Muscle layer of colon (tissue), 2 donors: ENCODE results near the gene ROR2.

Experiments used
- H3K27ac ChIP-seq: one replicate; pipeline ENCODE4 v1.7.0; 2013; ENCODE audit warnings: low read depth, mild to moderate bottlenecking, low read length, moderate library complexity
- H3K27me3 ChIP-seq, 2 donors: one replicate each; pipeline ENCODE4 v1.7.0; 2013; ENCODE audit warnings: low read length in 2 of 2, mild to moderate bottlenecking in 2 of 2; ENCODE audit not compliant: insufficient read depth in 2 of 2, control insufficient read depth in 1 of 2
- H3K36me3 ChIP-seq: one replicate; pipeline ENCODE4 v1.7.0; 2013; ENCODE audit warnings: mild to moderate bottlenecking, low read length; ENCODE audit not compliant: insufficient read depth
- H3K4me1 ChIP-seq: one replicate; pipeline ENCODE4 v1.7.0; 2013; ENCODE audit warnings: mild to moderate bottlenecking, low read length; ENCODE audit not compliant: insufficient read depth
- H3K4me3 ChIP-seq, 2 donors: one replicate each; pipeline ENCODE4 v1.7.0; 2013; ENCODE audit warnings: low read length in 2 of 2, low read depth in 1 of 2, mild to moderate bottlenecking in 1 of 2, moderate library complexity in 1 of 2
- H3K9ac ChIP-seq: one replicate; pipeline ENCODE4 v1.7.0; 2013; ENCODE audit warnings: low read length
- H3K9me3 ChIP-seq: one replicate; pipeline ENCODE4 v1.7.0; 2013; ENCODE audit warnings: mild to moderate bottlenecking, low read length
- donor health status: abdominal sarcoma.
- donor health status: Adenocarcinoma of cecum.

The ROR2 gene

GRCh38 chr9:91783411-91783810 lies 166.6 kb downstream of the ROR2 start:
- Histone ChIP-seq H3K27me3 (no peaks in the 10 kb centered on the region), H3K4me1 (peaks cover 41% of the 10 kb centered on the region), H3K27ac (peak overlapping the region; percentile 27), H3K36me3 (no peaks in the 10 kb centered on the region), H3K9ac (no peak overlapping the region), H3K4me3 (peak overlapping the region in 1 of 2 donors; percentile 39), H3K9me3 (no peaks in the 10 kb centered on the region)

- Histone ChIP-seq H3K9ac (no peak overlapping the region), H3K27me3 (no peaks in the 10 kb centered on the region), H3K27ac (peak overlapping the region; percentile 27), H3K36me3 (no peaks in the 10 kb centered on the region), H3K4me3 (no peak overlapping the region), H3K4me1 (peaks cover 46% of the 10 kb centered on the region), H3K9me3 (no peaks in the 10 kb centered on the region)
Measured at GRCh38 chr9:91782708-91783214, 167.3 kb downstream of the ROR2 start.

- no peaks in the 10 kb centered on the region for H3K9me3 ChIP-seq
- H3K36me3 ChIP-seq, result no peaks in the 10 kb centered on the region
- peaks cover 54% of the 10 kb centered on the region for H3K4me1 ChIP-seq
- no peak overlapping the region for H3K9ac ChIP-seq
- H3K27ac ChIP-seq, result peak overlapping the region; percentile 48
- H3K27me3 ChIP-seq, result no peaks in the 10 kb centered on the region
- H3K4me3 ChIP-seq, result no peak overlapping the region
Measured at GRCh38 chr9:91781906-91782305, 168.1 kb downstream of the ROR2 start.

- H3K36me3 ChIP-seq, result no peaks in the 10 kb centered on the region
- H3K27ac ChIP-seq, result no peak overlapping the region
- H3K9me3 ChIP-seq, result no peaks in the 10 kb centered on the region
- no peaks in the 10 kb centered on the region for H3K27me3 ChIP-seq
- no peak overlapping the region for H3K4me3 ChIP-seq
- H3K4me1 ChIP-seq, result peaks cover 62% of the 10 kb centered on the region
- H3K9ac ChIP-seq, result no peak overlapping the region
Measured at GRCh38 chr9:91781116-91781515, 168.9 kb downstream of the ROR2 start.

- Histone ChIP-seq H3K36me3 (no peaks in the 10 kb centered on the region), H3K27me3 (no peaks in the 10 kb centered on the region), H3K4me1 (peaks cover 64% of the 10 kb centered on the region), H3K27ac (no peak overlapping the region), H3K9ac (no peak overlapping the region), H3K4me3 (no peak overlapping the region), H3K9me3 (no peaks in the 10 kb centered on the region)
Measured at GRCh38 chr9:91778031-91778430, 172.0 kb downstream of the ROR2 start.

- Histone ChIP-seq H3K9me3 (no peaks in the 10 kb centered on the region), H3K27me3 (no peaks in the 10 kb centered on the region), H3K27ac (no peak overlapping the region), H3K4me3 (no peak overlapping the region), H3K9ac (no peak overlapping the region), H3K4me1 (peaks cover 65% of the 10 kb centered on the region), H3K36me3 (no peaks in the 10 kb centered on the region)
Measured at GRCh38 chr9:91777292-91777830, 172.7 kb downstream of the ROR2 start.

GRCh38 chr9:91776409-91777291 lies 173.4 kb downstream of the ROR2 start:
- Histone ChIP-seq H3K36me3 (no peaks in the 10 kb centered on the region), H3K27me3 (no peaks in the 10 kb centered on the region), H3K9ac (no peak overlapping the region), H3K4me1 (peaks cover 67% of the 10 kb centered on the region), H3K4me3 (no peak overlapping the region), H3K27ac (no peak overlapping the region), H3K9me3 (no peaks in the 10 kb centered on the region)

- H3K4me1 ChIP-seq, result peaks cover 76% of the 10 kb centered on the region
- H3K27me3 ChIP-seq, result no peaks in the 10 kb centered on the region
Measured at GRCh38 chr9:91775708-91776028, 174.4 kb downstream of the ROR2 start.

GRCh38 chr9:91775011-91775707 lies 174.9 kb downstream of the ROR2 start:
- Histone ChIP-seq H3K36me3 (no peaks in the 10 kb centered on the region), H3K27me3 (no peaks in the 10 kb centered on the region), H3K4me1 (peaks cover 81% of the 10 kb centered on the region), H3K4me3 (no peak overlapping the region), H3K9ac (no peak overlapping the region), H3K27ac (no peak overlapping the region), H3K9me3 (no peaks in the 10 kb centered on the region)

More at GRCh38 chr9:91775708-91776028, 174.4 kb downstream of the ROR2 start:
- Histone ChIP-seq H3K36me3 (no peaks in the 10 kb centered on the region), H3K4me3 (no peak overlapping the region), H3K27ac (no peak overlapping the region), H3K9me3 (no peaks in the 10 kb centered on the region), H3K9ac (no peak overlapping the region)

GRCh38 chr9:91773156-91773555 lies 176.9 kb downstream of the ROR2 start:
- H3K4me1 ChIP-seq, result peaks cover 94% of the 10 kb centered on the region
- H3K36me3 ChIP-seq, result no peaks in the 10 kb centered on the region
- H3K27me3 ChIP-seq, result no peaks in the 10 kb centered on the region
- H3K4me3 ChIP-seq, result no peak overlapping the region
- no peak overlapping the region for H3K9ac ChIP-seq
- peak overlapping the region; percentile 27 for H3K27ac ChIP-seq
- no peaks in the 10 kb centered on the region for H3K9me3 ChIP-seq

GRCh38 chr9:91771864-91772263 lies 178.2 kb downstream of the ROR2 start:
- H3K4me3 ChIP-seq, result no peak overlapping the region
- no peak overlapping the region for H3K9ac ChIP-seq
- H3K27me3 ChIP-seq, result no peaks in the 10 kb centered on the region
- H3K4me1 ChIP-seq, result peaks cover 93% of the 10 kb centered on the region
- H3K9me3 ChIP-seq, result no peaks in the 10 kb centered on the region
- peak overlapping the region; percentile 77 for H3K27ac ChIP-seq
- H3K36me3 ChIP-seq, result no peaks in the 10 kb centered on the region
